Dermis blood vessel endothelial cell (primary cell): ENCODE data around the gene GREB1L. TPM values are rescaled to one million over a fixed set of nuclear protein-coding genes. Genes with fewer than 3 reads are reported as not detected.

Experiments used
- DNase-seq: peaks from one replicate; pipeline ENCODE4 v3.0.0; 2010
- total RNA-seq: library from RNA; depleted of rRNA; stranded (reverse); fragments of >200 nt; gene quantifications from 2 replicates; pipeline ENCODE4 v1.2.3, GENCODE V29; 2014

Gene GREB1L
- total RNA-seq, 1 donor from 2014 or later: 4.9 TPM

DNA sequence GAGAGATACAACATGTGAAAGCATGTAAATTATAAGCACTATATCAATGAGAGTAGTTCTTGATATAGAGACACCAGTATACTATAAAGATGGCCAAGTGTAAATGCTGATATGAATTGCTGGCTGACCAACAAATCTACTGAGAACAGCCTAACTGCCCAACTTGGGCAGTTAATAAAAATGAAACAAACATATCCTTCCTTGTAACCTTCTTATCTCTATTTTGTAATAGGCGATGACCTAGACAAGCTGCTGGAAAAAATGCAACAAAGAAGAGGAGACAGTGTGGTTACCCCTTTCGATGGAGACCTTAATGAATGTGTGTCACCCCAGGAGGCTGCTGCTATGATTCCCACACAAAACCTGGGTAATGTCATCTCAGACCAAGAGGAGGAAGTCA lies 209.8 kb downstream of the GREB1L start:
- DNase-seq: no peak

DNA sequence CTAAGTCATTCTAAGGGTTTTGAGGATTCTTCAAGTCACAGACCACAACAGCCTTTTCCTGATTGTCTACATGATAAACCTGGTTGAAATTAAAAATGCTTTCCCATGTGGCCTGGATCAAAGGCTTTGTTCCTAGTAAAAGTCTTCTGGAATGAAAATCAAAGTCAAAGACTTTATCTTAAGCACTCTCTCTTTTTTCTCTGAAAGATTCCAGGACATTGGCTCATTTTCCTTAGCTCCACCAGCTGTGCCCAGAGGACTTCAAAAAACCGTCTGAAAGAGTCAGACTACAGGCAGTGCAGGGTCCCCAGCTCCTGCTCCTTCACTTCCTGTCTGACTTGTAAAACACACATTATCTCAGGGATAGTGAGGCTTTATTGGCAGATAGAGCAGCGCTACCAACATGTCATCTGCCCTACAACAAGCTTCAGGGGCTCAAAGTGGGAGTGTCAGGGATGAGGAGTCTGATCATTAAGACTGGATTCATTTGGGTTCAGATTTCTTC lies 210.3 kb downstream of the GREB1L start:
- DNase-seq: no peak

DNA sequence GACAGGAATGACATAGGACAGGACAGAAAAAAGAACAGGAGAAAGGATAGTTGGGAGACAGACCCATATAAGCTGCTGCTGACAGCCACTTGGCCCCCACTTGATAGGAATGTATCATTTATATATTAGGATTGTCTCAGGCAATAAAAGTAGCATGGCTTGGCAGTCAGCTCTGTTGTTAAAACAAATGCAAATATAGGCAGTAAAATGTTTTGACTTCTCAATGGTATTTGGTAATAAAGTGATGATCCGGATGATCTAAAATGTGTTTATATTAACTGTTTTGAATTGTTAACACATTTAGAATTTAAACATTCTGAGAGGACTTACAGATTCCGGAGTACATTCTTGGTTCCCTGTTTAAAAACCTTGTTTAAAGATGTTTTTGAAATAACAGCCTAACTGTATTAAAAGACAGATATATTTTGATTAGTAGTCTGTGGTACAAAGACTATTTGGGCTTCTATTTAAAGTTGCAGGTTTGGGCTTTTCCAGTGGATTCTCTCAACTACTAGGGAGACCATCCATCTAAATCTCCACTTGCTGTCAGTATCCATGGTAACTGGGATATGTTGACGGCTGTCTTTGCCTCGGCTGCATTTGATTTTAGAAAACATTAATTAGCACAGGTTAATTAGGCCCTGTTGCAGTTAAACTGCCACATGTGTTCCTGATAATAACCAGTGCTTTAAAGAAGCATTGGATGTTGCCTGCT lies 210.9 kb downstream of the GREB1L start:
- DNase-seq: no peak

DNA sequence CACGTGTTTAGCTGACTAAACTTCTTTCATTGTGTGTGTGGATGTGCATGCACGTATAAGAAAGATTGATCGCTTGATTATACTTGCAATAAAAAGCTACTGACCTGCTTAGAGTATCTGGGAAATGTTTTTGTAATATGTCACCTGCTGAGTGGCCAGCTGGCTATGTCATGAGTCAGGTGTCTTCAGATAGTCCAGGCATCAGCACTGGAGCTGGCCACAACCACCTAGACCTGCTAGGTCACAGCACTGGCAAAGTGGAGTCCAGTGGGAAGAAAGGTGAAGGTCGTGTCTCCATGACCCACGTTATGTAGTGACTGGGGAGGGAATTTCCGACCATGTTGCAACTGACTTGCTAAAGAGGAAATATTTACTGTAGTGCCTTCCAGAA lies 211.5 kb downstream of the GREB1L start:
- no peak for DNase-seq

DNA sequence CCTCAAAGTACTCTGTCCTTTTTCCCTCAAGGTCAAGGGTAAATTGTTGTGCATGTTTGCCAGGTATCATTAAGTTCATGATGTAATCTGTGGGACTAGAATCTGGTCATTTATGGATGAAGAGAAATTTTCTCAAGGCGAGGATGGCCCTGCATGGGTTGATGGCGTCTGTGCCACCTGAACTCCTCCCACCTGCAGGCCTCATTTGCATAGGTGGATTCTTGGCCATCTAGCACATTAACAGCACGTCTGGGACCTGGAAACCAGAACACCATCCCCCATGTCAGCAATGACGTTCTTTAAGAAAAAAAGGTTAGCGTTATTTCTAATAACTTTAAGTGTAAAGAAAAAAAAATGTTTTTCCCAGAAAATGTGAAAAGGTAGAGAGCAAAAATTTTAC lies 212.7 kb downstream of the GREB1L start:
- DNase-seq: no peak

DNA sequence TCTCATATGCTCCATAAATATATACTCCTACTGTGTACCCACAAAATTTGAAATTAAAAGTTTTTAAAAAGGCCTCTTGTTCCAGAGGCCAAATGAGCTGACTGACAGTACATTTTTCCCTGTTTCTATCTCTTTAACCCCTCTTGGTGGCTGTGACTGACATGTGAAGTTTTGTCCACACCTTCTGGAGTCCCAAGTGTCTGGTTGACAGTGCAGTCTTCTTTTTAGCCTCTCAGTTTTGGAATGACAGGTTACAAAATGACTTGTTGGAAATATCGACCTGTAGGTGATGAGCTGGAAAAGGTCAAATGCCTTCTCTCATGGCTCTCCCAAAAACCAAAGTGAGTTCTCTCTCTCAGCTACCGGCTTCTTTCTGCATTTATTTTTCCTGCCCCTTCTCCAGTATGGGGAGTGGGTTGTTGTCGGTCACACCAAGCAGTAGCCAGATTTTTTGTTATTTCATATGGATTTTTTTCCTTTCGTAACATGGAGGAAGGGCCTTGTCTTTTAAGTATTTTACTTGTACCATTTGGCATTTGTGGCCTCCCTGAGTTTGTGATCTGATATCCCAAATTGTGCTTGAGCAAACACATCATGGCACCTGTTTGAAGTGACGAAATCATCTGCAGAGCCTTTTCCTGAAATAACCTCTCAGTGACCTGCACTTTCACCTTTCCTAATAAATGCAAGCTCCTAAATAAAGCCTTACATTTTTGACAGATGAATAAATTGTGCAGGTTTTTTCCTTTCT lies 214.6 kb downstream of the GREB1L start:
- no peak for DNase-seq

DNA sequence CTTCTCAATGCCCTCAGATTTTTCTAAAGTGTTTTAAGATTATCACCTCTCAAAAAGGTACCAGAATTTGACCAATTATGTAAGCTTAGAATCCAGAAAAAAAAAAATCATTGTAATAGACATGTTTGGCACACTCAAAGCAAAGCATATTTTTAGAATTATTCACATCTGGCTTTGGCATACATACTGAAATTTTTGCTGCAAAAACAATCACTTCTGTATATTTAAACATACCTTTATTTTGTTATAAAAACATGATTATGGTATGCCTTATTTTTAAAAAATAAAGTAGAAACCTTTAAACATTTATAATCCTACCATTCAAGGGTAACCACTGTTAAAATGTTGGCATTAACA lies 215.1 kb downstream of the GREB1L start:
- DNase-seq: no peak

DNA sequence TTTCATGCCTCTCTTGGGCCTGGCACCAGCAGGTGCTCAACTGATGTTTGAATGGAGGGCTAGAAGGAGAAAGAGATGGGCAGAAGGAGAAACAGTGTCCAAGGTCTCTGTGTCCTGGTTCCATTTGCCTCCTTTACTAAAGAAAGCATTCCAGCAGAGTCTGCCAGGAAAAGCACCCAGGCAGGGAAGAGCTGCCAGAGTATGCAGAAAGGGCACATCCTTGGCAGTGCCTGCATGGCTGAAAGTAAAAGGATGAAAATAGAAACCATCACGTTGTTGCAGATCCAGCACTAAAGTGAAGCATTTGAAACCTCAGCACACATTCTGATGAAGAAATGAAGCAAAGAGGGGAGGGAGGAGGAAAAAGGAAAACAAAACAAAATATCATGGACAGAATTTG lies 216.3 kb downstream of the GREB1L start:
- DNase-seq: no peak

DNA sequence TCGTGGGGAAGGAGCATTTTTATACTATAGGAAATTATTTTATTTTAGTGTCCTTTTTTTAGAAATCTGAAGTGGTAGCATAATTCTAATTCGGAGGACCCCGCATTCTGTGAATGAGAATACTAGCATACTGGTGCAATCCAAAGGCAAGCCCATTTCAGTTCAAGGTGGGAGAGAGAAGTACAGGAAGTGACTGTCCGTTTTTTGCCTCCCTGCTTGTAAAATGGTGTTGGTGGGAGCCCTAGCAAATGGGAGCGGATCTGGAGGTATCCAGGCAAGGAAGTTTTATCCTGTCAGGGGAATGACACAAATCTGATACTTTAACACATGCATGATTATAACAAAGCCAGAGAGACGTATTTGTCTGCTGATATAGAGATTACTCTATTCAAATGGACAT lies 216.8 kb downstream of the GREB1L start:
- no peak for DNase-seq

DNA sequence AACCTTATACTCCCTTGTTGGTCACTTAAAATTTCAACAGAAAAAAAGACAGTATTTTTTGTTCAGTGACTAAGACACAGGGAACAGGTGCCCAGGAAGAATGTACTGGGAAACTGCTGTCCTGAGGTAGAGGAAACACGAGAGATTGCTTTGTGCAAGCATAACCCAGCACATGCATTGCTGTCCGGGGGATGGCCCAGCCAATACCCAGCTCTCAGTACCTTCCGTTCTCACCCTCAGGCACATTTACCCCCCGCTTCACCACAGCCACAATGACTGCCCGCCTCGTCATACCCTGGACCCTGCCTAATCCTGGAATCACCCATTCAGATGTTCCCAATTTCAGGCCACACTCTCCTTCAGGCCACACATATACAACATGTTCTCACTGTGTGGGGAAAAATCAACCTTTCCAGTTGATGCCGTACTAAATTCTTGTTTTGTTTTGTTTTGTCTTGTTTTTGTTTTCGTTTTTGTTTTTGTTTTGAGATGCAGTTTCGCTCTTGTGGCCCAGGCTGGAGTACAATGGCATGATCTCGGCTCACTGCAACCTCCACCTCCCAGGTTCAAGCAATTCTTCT lies 217.8 kb downstream of the GREB1L start:
- no peak for DNase-seq

DNA sequence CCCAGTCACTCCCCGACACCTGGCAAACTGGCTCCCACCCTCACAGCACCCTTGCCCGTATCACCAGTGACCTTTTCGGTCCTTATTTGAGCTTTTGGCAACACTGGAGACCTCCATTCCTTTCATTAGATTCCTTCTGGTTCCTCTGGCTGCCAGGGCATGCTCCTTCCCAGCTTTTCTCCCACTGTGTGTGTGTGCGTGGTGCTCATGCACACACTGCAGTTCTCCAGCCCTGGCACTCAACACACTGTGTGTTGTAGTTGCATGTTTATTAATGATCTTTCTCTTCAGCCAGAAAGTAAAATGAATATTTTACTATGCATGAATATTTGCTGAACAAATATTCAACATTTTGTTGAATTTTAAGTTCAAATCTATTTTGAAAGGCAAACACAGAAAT lies 219.4 kb downstream of the GREB1L start:
- DNase-seq: no peak

DNA sequence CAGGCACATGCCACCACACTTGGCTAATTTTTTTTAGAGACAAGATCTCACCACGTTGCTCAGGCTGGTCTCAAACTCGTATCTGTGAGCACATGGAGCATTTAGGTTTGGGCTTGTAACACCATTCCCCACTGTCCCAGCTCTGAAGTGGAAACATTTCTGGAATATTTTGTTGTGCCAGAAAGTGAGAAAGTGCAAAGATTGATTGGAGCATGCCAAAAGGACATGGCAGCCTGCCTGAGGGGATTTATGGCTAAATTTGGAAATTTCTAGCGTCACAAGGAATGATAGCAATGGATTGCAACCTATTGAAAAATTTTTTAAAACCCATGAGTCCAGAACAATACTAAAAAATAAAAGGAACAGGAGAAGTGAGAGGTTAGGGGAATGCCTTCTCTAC lies 221.7 kb downstream of the GREB1L start:
- DNase-seq: no peak

DNA sequence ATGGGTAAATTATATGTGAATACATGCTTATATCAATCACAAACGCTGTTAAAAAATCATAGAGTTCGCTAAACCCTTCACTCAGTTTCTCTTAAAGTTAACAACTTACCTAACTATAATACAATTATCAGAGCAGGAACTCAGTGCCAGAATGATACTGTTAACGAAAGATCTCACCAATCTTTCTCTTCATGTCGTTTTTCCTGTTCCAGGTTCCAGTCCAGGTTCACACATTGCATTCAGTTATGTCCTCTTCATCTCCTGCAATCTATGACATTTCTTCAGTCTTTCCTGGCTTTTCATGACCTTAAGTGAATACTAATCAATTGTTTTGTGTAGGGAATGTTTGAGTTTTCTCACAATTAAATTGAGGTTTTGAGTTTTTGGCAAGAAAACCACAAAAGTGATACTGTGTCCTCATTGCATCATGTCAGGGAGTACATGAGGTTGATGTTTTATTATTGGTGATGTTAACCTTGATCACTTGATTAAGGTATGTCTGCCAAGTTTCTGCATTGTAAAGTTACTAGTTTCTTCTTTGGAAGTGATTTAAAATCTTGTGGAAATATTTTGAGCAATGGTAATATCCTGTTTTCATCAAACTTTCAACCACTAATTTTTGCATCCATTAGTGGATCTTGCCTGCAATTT lies 226.6 kb downstream of the GREB1L start:
- no peak for DNase-seq

DNA sequence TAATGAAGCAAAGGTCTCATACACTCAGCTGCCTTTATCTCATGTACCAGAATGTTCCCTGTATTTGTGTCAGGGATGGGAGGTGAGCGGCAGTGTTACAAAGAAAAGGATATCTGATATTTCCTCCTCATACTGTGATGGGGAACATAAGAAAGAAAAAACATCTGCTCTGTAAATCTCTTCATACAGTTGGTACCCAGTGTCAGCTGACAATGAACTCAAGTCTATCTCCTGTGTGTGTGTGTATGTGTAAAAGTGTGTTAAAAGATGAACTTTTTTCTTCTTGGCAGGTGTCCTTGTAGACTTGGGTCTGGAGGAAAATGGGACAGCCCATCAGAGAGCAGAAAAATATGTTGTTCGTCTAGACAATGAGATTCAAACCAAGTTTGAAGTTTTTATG lies 230.7 kb downstream of the GREB1L start:
- no peak for DNase-seq

DNA sequence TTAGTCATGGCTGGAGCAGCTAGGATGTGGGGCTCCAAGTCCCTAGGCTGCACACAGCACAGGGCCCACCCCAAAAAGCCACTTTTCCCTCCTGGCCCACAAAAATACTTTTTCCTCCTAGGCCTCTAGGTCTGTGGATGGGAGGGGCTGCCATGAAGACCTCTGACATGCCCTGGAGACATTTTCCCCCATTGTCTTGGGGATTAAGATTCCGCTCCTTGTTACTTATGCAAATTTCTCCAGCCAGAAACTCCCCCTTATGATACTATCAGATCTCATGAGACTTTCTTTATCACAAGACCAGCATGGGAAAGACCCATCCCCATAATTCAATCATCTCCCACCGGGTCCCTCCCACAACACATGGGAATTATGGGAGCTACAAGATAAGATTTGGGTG lies 232.6 kb downstream of the GREB1L start:
- no peak for DNase-seq

DNA sequence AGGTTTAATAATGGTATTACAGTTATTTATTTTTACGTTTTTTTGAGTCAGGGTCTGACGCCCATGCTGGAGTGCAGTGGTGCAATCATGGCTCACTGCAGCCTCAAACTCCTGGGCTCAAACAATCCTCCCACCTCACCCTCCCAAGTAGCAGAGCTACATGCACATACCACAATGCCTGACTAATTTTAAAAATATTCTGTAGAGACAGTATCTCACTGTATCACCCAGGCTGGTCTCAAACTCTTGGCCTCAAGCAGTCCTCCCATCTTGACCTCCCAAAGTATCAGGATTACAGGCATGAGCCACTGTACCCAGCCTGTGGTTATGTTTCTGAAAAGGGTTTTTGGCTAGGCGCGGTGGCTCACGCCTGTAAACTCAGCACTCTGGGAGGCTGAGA lies 237.7 kb downstream of the GREB1L start:
- DNase-seq: no peak

DNA sequence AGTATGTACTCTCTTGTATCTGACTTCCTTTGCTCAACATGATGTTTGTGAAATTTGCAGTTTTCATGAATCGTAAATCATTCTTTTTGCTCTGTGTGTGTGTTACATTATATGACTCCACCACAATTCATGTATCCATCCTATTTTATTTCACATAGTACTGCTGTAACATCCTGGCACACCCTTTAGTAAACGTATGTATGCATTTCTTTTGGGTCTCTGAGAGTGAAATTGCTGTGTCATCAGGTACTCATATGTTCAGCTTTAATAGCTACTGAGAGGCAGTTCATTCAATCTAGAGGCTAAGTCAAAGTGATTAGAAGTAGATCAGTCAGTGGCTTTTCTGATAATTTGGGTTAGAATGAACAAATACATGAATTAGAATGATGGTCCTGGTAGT lies 239.7 kb downstream of the GREB1L start:
- DNase-seq: no peak

DNA sequence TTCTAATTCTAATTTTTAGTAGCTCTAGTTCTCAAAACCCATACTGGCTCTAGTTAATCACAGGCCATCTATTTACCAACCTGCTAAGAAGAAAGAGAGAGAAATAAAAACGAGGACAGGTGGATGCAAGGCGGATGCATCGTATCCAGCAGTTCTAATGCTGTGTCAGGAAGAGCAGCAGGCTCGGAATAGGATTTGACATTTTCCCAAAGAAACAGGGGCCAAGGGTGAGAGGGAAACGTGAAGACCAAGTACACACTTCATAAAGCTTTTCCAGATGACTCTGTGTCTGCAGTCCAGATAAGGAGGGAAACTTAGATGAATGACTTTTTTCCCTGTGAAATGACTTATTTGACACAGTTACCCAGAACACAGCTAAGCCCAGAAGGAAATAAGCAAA lies 241.0 kb downstream of the GREB1L start:
- DNase-seq: no peak

DNA sequence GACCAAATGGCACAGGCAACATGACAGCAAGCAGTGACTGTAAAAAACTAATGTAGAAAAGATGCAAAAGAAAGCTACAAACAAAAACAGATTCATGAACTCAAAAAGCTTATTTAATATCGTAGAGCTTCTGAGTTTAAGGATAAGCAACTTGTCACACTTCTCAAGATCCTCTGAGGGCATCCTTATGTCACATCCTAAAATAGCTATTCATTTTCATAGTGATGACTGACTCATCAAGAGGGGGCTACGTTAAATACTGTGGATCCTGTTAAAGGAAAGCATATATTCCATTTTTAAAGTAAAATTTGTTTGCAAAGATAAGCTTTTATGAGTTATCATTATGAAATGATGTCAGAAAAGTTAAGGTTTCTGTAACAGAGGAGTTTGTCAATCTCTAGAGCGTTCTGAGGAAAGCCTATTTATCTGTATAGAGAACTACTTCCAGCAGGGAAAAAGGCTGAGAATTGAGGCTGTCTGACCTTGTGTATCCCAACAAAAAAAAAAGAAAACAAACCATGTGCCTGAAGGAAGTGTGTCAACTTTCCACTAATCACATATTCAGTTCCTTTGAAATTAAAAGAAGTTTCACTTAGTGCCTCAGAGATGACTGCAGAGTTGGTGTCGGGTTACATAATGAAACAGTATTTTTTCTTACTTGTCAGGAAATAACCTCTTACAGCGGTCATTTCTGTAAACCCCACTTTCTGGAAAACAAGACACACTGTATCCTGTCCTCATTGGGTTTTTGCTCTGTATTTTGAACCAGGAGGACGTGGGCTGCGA lies 243.0 kb downstream of the GREB1L start:
- DNase-seq: peak; percentile 81

DNA sequence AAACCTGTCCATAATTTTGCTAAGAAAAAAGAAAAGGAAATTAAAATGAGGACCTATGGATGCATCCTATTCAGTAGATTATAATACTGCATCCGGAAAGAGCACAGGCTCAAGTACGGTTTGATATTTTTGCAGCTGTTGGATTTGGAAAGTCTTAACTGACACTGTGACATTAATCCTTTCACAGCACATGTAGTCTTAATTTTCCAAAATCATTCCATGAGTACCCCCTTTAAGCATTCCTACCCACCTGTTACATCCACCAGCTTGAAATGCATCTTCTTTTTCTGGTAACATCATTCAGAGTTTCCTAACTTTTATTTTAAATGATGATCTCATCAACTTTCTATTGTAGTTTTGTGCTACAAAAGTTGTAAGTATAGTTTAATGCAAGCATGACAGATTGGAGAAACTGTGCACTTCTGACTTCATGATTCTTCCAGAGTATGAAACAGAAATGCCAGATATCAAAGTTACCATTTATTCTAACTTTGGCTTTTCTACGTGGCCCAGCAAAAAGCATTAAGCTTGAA lies 244.9 kb downstream of the GREB1L start:
- DNase-seq: no peak

DNA sequence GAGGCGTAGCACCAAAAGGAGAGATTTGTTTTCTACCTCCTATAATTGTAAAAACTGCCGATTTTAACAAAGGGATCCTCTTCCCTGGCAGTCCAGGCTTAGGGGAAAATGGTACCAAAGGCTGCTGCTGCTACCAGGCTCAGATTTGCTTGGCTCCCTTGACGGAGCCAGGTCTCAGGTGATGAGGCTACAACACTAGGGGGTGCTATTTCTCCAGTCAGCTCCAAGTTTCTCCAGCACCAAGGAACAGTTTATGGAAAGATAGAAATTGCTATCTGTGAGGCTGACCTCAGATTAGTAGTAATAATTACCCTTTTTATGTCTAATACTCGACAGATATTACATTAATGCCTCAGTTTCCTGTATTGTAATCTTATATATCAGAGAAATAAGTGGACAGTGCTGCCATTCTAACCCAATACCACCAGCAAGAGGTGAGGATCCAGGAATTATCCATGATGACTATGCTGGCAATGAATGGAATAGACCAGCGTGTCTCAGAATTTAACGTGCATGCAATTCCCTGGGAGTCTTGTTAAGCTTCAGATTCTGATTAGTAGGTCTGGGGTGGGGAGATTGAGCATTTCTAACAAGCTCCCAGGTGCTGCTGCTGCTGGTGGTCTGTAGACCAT lies 247.2 kb downstream of the GREB1L start:
- peak; percentile 85 for DNase-seq

DNA sequence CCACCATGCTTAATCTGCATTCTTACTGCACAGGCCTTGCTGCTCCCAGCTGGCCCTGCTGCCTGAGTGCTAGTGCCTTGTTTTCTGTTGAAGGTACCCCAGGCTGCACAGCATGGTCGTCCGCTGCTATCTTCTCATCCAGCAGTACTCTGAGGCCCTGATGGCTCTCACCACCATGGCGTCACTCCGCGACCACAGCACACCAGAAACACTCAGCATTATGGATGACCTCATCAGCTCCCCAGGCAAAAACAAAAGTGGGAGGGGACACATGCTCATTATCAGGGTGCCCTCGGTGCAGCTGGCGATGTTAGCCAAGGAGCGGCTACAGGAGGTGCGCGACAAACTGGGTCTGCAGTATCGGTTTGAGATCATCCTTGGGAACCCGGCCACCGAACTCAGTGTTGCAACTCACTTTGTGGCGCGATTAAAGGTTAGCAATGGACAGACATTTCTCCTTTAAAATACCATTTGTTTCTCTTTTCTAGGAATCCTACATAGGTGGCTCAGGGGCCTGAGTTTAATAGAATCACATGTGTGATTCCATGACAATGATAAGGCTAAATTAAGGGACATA lies 248.0 kb downstream of the GREB1L start:
- no peak for DNase-seq
